Panc1 (cell line): Measurements from ENCODE around the gene PHKA1. TPM values are rescaled to one million over a fixed set of nuclear protein-coding genes. Genes with fewer than 3 reads are reported as not detected.

Source experiments
- ATAC-seq: fragments of 200-7000 bp; cut with Tn5 transposase; 2 replicates; pipeline ENCODE4 v1.9.1; 2020; ENCODE audit warnings: mild to moderate bottlenecking, moderate library complexity
- BruUV-seq: library from RNA; stranded (reverse); fragments of 400-500 nt; replicated peaks from 2 replicates; lab custom pipeline; 2021; lab: Mats Ljungman, UMichigan
- CTCF ChIA-PET: fragments of 300-600 bp; sonication (Branson Sonifier 250); formaldehyde crosslinking; loops from one replicate; lab custom pipeline; 2022; ENCODE audit warnings: antibody characterized with exemption; lab: Charles Lee
- POLR2A ChIA-PET: fragments of 300-600 bp; sonication (Branson Sonifier 250); formaldehyde crosslinking; loops from one replicate; lab custom pipeline; 2022; ENCODE audit warnings: antibody characterized with exemption; lab: Charles Lee
- DNase-seq: peaks from one replicate; pipeline ENCODE4 v3.0.0-alpha.2; 2010; ENCODE audit warnings: low read depth, low spot score
- H3K27ac ChIP-seq: 2 replicates; pipeline ENCODE4 v1.5.1; 2011; ENCODE audit warnings: mild to moderate bottlenecking, low read length, inconsistent platforms
- H3K27me3 ChIP-seq: fragments of 200-500 bp; sonication (Bioruptor generic); 2 replicates; pipeline ENCODE4 v1.6.0; 2014; ENCODE audit warnings: low read length, inconsistent platforms; ENCODE audit not compliant: control insufficient read depth, insufficient read depth
- H3K36me3 ChIP-seq: fragments of 200-500 bp; sonication (Bioruptor generic); 2 replicates; pipeline ENCODE4 v1.5.1; 2014; ENCODE audit warnings: inconsistent platforms, mild to moderate bottlenecking, low read length, moderate library complexity; ENCODE audit not compliant: control insufficient read depth, insufficient read depth
- H3K4me1 ChIP-seq: 2 replicates; pipeline ENCODE4 v1.5.1; 2011; ENCODE audit warnings: inconsistent platforms, mild to moderate bottlenecking, low read length, moderate library complexity; ENCODE audit not compliant: control insufficient read depth, insufficient read depth
- H3K4me3 ChIP-seq, 2 experiments: 2 replicates each; pipeline ENCODE4 v1.5.1; 2011 to 2012; ENCODE audit warnings: low read depth in 2 of 2, low read length in 2 of 2, mild to moderate bottlenecking in 2 of 2, inconsistent platforms in 1 of 2, moderate library complexity in 1 of 2
- H3K9me3 ChIP-seq: fragments of 200-500 bp; sonication (Bioruptor generic); 2 replicates; pipeline ENCODE4 v1.5.1; 2014; ENCODE audit warnings: low read depth, mild to moderate bottlenecking, inconsistent platforms, low read length, moderate library complexity; ENCODE audit not compliant: control insufficient read depth, insufficient read depth
- CTCF ChIP-seq: fragments of 450-650 bp; IDR thresholded peaks from 2 replicates; pipeline ENCODE4 v1.5.1; 2017; ENCODE audit warnings: mild to moderate bottlenecking
- POLR2AphosphoS5 ChIP-seq: IDR thresholded peaks from 2 replicates; pipeline ENCODE4 v1.6.1; 2012; ENCODE audit warnings: mild to moderate bottlenecking, low read depth, low read length, moderate library complexity
- REST ChIP-seq, 2 experiments: IDR thresholded peaks; 2 replicates each; pipeline ENCODE4 v1.6.1; 2011 to 2012; ENCODE audit warnings: low read depth in 2 of 2, control low read depth in 1 of 2, low read length in 1 of 2, mild to moderate bottlenecking in 1 of 2, moderate library complexity in 1 of 2; ENCODE audit not compliant: insufficient read depth in 1 of 2
- SIN3A ChIP-seq: IDR thresholded peaks from 2 replicates; pipeline ENCODE4 v1.6.1; 2012; ENCODE audit warnings: low read depth, mild to moderate bottlenecking, low read length, moderate library complexity, borderline replicate concordance; ENCODE audit not compliant: insufficient read depth
- TCF7L2 ChIP-seq: IDR thresholded peaks from 2 replicates; pipeline ENCODE4 v1.6.1; 2011; ENCODE audit warnings: mild to moderate bottlenecking, low read depth, low read length, inconsistent platforms
- in situ Hi-C: cut with HindIII; loops from 2 replicates; pipeline ENCODE4 v1.10.0; 2016; ENCODE audit warnings: low sequenced_read_pairs, low pct_unique_long_range_greater_than_20kb
- intact Hi-C: fragments of 100-400 bp; cut with micrococcal nuclease; formaldehyde crosslinking; loops from one replicate; pipeline ENCODE4 v1.10.0; 2022; ENCODE audit not compliant: unreplicated experiment
- total RNA-seq: library from RNA; stranded (reverse); gene quantifications from one replicate; pipeline ENCODE4 v1.2.1, GENCODE V29; 2021; ENCODE audit not compliant: unreplicated experiment

PHKA1 gene
- total RNA-seq, 1 experiment from 2014 or later: 28.6 TPM

GRCh38 chrX:72694170-72694569 lies 19.9 kb downstream of the PHKA1 start:
- BruUV-seq: no TSS peak
- DNase-seq (no peak), ATAC-seq (no peak)
- TF ChIP-seq SIN3A (no peak), CTCF (no peak), REST (IDR thresholded peaks at IDR 0.05; ENCODE audit: insufficient read depth in 1 of 2, low read depth in 2 of 2, low read length in 1 of 2) (no peak), TCF7L2 (no peak), POLR2AphosphoS5 (no peak)
- Histone ChIP-seq H3K27me3 (no peaks in the 10 kb centered on the region), H3K36me3 (no peaks in the 10 kb centered on the region; the same call in 1 of the 2 replicates), H3K9me3 (no peaks in the 10 kb centered on the region), H3K4me1 (no peaks in the 10 kb centered on the region), H3K4me3 (no peak overlapping the region), H3K27ac (no peak overlapping the region)
- ChIA-PET POLR2A (interaction anchor here (0.8 kb wide), 1 partner anchor 269 kb away, joined by 3 read pairs; no protein-coding TSS in a partner anchor), CTCF (no interaction called here)
- in situ Hi-C loops (no loop called here), intact Hi-C loops (no loop called here)

GRCh38 chrX:72693477-72693876 lies 20.6 kb downstream of the PHKA1 start:
- Histone ChIP-seq H3K27me3 (no peaks in the 10 kb centered on the region), H3K36me3 (no peaks in the 10 kb centered on the region; the same call in 1 of the 2 replicates), H3K4me1 (no peaks in the 10 kb centered on the region), H3K9me3 (no peaks in the 10 kb centered on the region), H3K4me3 (no peak overlapping the region), H3K27ac (no peak overlapping the region)
- intact Hi-C loops: no loop called here
- in situ Hi-C loops: no loop called here
- ATAC-seq (no peak), DNase-seq (no peak)
- POLR2A ChIA-PET: no interaction called here
- CTCF ChIA-PET: no interaction called here
- BruUV-seq: no TSS peak
- no peak for TF ChIP-seq CTCF
- TF ChIP-seq POLR2AphosphoS5: no peak
- no peak for TF ChIP-seq TCF7L2
- TF ChIP-seq REST (IDR thresholded peaks at IDR 0.05; ENCODE audit: insufficient read depth in 1 of 2, low read depth in 2 of 2, low read length in 1 of 2): no peak
- no peak for TF ChIP-seq SIN3A
